Subcutaneous abdominal adipose tissue (tissue), 5 donors: Measurements from ENCODE around the gene GRIP2.

ENCODE experiments used
- H3K27ac ChIP-seq: one replicate; pipeline ENCODE4 v1.7.0; 2013; ENCODE audit warnings: low read depth, mild to moderate bottlenecking, inconsistent platforms, low read length, moderate library complexity
- H3K27me3 ChIP-seq, 5 donors: one replicate each; pipeline ENCODE4 v1.7.0; 2013; ENCODE audit warnings: low read length in 5 of 5, inconsistent platforms in 1 of 5; ENCODE audit not compliant: control insufficient read depth in 5 of 5, insufficient read depth in 4 of 5
- H3K36me3 ChIP-seq, 5 donors: one replicate each; pipeline ENCODE4 v1.7.0; 2013; ENCODE audit warnings: low read length in 5 of 5; ENCODE audit not compliant: control insufficient read depth in 5 of 5, insufficient read depth in 5 of 5
- H3K4me1 ChIP-seq, 5 donors: one replicate each; pipeline ENCODE4 v1.7.0; 2013; ENCODE audit warnings: low read length in 5 of 5, mild to moderate bottlenecking in 3 of 5, moderate library complexity in 1 of 5; ENCODE audit not compliant: control insufficient read depth in 5 of 5, insufficient read depth in 5 of 5
- H3K4me3 ChIP-seq, 5 donors: one replicate each; pipeline ENCODE4 v1.7.0; 2013; ENCODE audit warnings: low read length in 5 of 5, low read depth in 1 of 5
- H3K9ac ChIP-seq, 5 donors: one replicate each; pipeline ENCODE4 v1.7.0; 2013; ENCODE audit warnings: low read length in 5 of 5, mild to moderate bottlenecking in 4 of 5, moderate library complexity in 3 of 5
- H3K9me3 ChIP-seq, 5 donors: one replicate each; pipeline ENCODE4 v1.7.0; 2013; ENCODE audit warnings: low read length in 5 of 5; ENCODE audit not compliant: control insufficient read depth in 5 of 5
- donor health status: healthy.
- donor health status: healthy.
- donor health status: healthy.
- donor health status: healthy.
- donor health status: healthy.

The GRIP2 gene

GRCh38 chr3:14574183-14574582, 34.0 kb upstream of the GRIP2 start:
- Histone ChIP-seq H3K9ac (no peak overlapping the region), H3K36me3 (no peaks in the 10 kb centered on the region), H3K9me3 (no peaks in the 10 kb centered on the region), H3K27ac (no peak overlapping the region), H3K27me3 (peaks cover 3 to 23% (median 20%) of the 10 kb centered on the region in 5 donors), H3K4me3 (no peak overlapping the region), H3K4me1 (no peaks in the 10 kb centered on the region)

- Histone ChIP-seq H3K27me3 (peaks cover 3 to 24% (median 20%) of the 10 kb centered on the region in 5 donors), H3K4me3 (no peak overlapping the region), H3K36me3 (no peaks in the 10 kb centered on the region), H3K4me1 (no peaks in the 10 kb centered on the region), H3K27ac (no peak overlapping the region), H3K9ac (no peak overlapping the region), H3K9me3 (no peaks in the 10 kb centered on the region)
Measured at GRCh38 chr3:14573706-14574105, 33.6 kb upstream of the GRIP2 start.

GRCh38 chr3:14570864-14571263, 30.7 kb upstream of the GRIP2 start:
- Histone ChIP-seq H3K27me3 (peaks cover 7 to 30% (median 23%) of the 10 kb centered on the region in 5 donors), H3K4me1 (peaks cover 0 to 3% (median 0%) of the 10 kb centered on the region in 5 donors), H3K36me3 (no peaks in the 10 kb centered on the region), H3K9ac (no peak overlapping the region), H3K9me3 (no peaks in the 10 kb centered on the region), H3K4me3 (no peak overlapping the region), H3K27ac (no peak overlapping the region)

GRCh38 chr3:14570089-14570488, 29.9 kb upstream of the GRIP2 start:
- Histone ChIP-seq H3K27me3 (peaks cover 10 to 31% (median 23%) of the 10 kb centered on the region in 5 donors), H3K36me3 (no peaks in the 10 kb centered on the region)

GRCh38 chr3:14569474-14570000, 29.4 kb upstream of the GRIP2 start:
- Histone ChIP-seq H3K4me3 (no peak overlapping the region), H3K36me3 (no peaks in the 10 kb centered on the region), H3K27me3 (peaks cover 10 to 32% (median 23%) of the 10 kb centered on the region in 5 donors), H3K9ac (no peak overlapping the region), H3K9me3 (no peaks in the 10 kb centered on the region), H3K4me1 (peaks cover 0 to 5% (median 0%) of the 10 kb centered on the region in 5 donors), H3K27ac (no peak overlapping the region)

More at GRCh38 chr3:14570089-14570488, 29.9 kb upstream of the GRIP2 start:
- Histone ChIP-seq H3K4me3 (no peak overlapping the region), H3K27ac (no peak overlapping the region), H3K9ac (no peak overlapping the region), H3K9me3 (no peaks in the 10 kb centered on the region), H3K4me1 (peaks cover 0 to 5% (median 0%) of the 10 kb centered on the region in 5 donors)

- Histone ChIP-seq H3K9ac (no peak overlapping the region), H3K9me3 (no peaks in the 10 kb centered on the region), H3K27ac (no peak overlapping the region), H3K27me3 (peaks cover 10 to 31% (median 26%) of the 10 kb centered on the region in 5 donors), H3K4me3 (no peak overlapping the region), H3K36me3 (no peaks in the 10 kb centered on the region), H3K4me1 (peaks cover 0 to 5% (median 0%) of the 10 kb centered on the region in 5 donors)
Measured at GRCh38 chr3:14568269-14568668, 28.1 kb upstream of the GRIP2 start.

GRCh38 chr3:14566812-14567211, 26.7 kb upstream of the GRIP2 start:
- Histone ChIP-seq H3K27me3 (peaks cover 7 to 29% (median 26%) of the 10 kb centered on the region in 5 donors), H3K9ac (no peak overlapping the region), H3K4me1 (peaks cover 0 to 5% (median 0%) of the 10 kb centered on the region in 5 donors), H3K27ac (no peak overlapping the region), H3K4me3 (no peak overlapping the region), H3K9me3 (no peaks in the 10 kb centered on the region), H3K36me3 (no peaks in the 10 kb centered on the region)

GRCh38 chr3:14565868-14566588, 25.9 kb upstream of the GRIP2 start:
- Histone ChIP-seq H3K36me3 (no peaks in the 10 kb centered on the region), H3K27ac (no peak overlapping the region), H3K9ac (no peak overlapping the region), H3K4me3 (no peak overlapping the region), H3K4me1 (peaks cover 0 to 5% (median 0%) of the 10 kb centered on the region in 5 donors), H3K27me3 (peaks cover 4 to 37% (median 27%) of the 10 kb centered on the region in 5 donors), H3K9me3 (no peaks in the 10 kb centered on the region)

- H3K27me3 ChIP-seq, result peaks cover 4 to 34% (median 21%) of the 10 kb centered on the region in 5 donors
- H3K4me3 ChIP-seq, result no peak overlapping the region
- H3K9me3 ChIP-seq, result no peaks in the 10 kb centered on the region
- peaks cover 0 to 5% (median 0%) of the 10 kb centered on the region in 5 donors for H3K4me1 ChIP-seq
- no peak overlapping the region for H3K9ac ChIP-seq
- H3K27ac ChIP-seq, result no peak overlapping the region
- no peaks in the 10 kb centered on the region for H3K36me3 ChIP-seq
Measured at GRCh38 chr3:14564741-14565140, 24.6 kb upstream of the GRIP2 start.

GRCh38 chr3:14563946-14564539, 23.9 kb upstream of the GRIP2 start:
- H3K9me3 ChIP-seq, result no peaks in the 10 kb centered on the region
- no peak overlapping the region for H3K27ac ChIP-seq
- H3K27me3 ChIP-seq, result peaks cover 0 to 34% (median 19%) of the 10 kb centered on the region in 5 donors
- H3K4me1 ChIP-seq, result peaks cover 0 to 5% (median 0%) of the 10 kb centered on the region in 5 donors
- H3K9ac ChIP-seq, result no peak overlapping the region
- H3K36me3 ChIP-seq, result no peaks in the 10 kb centered on the region
- no peak overlapping the region for H3K4me3 ChIP-seq
